HG02678 (cell line): ENCODE measurements around the gene OVAAL.

Source experiments
- ATAC-seq: cut with Tn5 transposase; IDR thresholded peaks from one replicate; pipeline ENCODE4 v1.9.1; 2021; ENCODE audit warnings: mild to moderate bottlenecking, moderate library complexity; ENCODE audit not compliant: unreplicated experiment

OVAAL gene

DNA sequence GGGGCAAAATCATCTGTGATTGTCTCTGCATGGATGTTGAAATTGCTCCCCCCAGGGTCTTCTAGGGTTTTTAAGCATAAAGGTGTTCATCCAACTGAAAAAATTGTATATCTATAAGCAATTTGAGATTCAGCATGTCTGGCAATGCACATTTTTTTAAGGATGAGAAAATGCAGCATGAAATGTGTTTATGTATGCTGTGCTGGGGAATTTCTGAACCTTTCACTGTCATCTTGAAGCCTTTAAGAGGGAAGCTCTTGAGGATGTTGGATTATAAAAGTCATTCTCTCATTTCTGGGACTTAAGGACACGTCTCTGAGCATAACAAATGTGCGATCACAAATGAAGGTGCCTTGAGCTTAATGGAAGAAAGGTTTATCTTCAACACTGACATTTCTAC lies 9.4 kb downstream of the OVAAL start:
- no peak for ATAC-seq

DNA sequence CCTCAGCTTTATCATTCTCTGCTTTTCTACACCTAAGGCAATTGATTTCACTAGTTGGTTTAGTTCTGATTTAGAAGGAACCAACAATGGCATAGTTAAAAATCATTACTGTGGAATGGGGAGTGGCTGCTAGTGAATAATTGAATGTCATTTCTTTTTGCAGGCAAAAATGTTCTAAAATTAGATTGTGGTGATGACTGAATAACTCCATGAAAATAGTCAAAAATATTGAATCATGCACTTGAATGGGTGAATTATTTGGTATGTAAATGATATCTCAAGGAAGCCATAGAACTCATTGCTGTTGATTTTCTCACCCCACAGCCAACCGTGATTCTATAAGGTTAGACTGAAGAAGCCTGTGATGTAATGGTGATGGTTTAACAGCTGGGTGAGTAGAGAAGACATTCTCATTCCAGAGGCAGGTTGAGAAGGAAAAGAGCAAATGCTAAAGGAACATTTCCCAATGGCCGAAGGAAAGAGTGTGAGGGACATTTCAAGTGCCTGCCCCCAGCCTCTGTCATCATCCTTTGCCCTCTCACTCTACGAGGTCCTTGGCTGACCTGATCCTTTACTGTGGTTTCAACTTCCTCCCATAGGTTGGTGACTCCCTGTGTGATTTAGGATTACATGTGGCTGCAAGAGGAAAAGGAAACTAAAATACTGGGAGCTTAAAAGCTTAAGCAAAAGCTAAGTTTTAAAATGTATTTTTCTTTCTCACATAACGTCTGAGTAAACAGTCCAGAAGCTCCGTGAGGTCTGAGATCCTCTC lies 12.5 kb downstream of the OVAAL start:
- no peak for ATAC-seq

DNA sequence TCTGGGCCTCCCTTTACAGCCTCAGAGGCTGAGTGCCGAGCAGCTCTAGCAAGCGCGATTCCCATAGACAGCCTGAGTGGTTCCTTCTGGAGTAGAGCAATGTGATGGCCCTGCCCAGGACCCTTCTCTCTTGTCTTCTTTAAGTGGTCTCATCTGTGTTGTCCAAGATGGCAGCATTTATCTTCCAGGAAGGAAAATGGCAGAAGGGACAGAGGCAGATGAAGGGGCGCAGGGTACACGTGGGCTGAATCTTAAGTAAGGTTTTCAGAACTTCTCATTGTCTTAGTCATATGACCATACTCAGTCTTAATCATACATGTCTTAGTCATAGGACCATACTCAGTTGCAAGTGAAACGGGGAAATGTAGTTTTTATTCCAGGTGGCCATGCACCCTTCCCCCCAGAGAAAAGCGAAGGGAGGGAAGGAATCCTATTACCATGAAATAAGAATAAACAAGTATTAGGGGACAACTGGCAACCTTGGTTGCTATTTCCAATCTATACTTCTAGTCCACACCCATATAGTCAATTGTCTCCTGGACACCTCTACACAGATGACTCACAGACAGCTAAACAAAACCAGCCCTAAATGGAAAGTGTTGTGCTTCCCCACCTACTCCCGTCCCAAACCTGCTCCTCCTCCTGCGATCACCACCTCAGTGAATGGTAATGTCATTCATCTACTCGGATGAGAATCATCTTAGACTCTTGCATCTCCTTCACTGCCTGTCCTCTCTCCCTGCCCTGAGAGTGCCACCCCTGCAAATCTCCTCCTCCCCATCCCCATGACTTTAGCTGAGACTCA lies 13.3 kb downstream of the OVAAL start:
- no peak for ATAC-seq

DNA sequence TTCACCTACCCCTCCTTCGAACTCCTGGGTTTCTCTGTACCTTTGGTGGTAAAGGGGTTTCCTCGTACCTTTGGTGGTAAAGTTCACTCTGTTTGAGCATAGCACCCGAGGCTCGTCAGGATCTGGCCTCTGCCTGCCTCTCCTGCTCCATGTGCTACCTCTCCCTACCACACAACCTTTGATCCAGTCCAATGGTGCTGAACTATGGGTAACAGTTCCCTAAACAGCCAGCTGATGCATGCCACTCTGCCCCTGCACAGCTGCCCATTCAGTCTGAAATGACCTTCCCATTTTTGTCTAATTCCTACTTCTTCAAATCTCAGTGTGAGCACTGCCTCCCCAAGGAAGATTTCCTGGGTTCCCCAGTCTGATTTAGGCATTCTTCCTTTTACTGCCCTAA lies 14.0 kb downstream of the OVAAL start:
- ATAC-seq: no peak

DNA sequence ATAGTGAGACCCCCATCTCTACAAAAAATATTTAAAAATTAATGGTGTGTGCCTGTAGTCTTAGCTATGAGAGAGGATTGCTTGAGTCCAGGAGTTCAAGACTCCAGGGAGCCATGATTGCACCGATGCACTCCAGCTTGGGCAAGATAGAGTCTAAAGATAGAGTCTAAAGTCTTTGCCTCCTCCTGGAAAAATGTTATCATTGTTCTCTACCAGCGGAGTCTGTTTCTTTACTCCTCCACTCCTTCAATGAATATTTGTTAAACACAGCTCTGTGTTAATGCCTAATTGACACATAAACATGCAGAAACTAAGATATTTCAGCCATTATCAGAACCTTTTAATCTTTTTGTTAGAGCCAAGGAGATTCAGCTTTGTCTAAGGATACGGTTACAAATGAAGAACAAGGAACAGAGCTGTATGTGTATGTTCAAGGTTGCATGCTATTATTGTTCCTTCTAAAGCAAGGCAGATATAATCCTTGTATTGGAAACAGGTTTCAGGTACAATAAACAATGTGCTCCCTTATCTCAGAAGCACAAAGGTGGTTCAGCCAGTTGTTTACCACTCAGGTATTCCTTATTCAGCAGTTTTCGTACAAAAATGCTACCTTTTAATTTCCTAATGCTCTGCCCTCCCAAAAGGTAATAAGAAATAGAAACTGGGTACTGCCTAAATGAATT lies 15.4 kb downstream of the OVAAL start:
- ATAC-seq: no peak

DNA sequence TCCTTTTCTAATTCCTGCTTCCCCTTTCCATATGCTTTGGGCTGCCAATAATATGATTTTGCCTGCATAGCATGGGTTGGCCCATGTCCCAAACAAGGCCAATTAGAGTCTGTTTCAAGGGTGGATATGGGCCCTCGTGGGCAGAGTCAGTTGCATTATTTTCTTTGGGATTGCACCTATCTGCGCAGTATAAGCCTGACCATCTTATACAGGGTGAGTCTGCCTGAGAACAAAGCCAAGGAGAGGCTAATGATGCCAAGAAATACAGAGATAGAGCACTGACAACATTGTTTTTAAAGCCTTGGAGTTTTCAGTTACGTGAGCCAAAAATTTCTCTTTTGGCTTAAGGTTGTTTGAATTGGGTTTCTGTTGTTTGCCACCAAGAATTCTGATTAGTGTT lies 18.6 kb downstream of the OVAAL start:
- no peak for ATAC-seq

DNA sequence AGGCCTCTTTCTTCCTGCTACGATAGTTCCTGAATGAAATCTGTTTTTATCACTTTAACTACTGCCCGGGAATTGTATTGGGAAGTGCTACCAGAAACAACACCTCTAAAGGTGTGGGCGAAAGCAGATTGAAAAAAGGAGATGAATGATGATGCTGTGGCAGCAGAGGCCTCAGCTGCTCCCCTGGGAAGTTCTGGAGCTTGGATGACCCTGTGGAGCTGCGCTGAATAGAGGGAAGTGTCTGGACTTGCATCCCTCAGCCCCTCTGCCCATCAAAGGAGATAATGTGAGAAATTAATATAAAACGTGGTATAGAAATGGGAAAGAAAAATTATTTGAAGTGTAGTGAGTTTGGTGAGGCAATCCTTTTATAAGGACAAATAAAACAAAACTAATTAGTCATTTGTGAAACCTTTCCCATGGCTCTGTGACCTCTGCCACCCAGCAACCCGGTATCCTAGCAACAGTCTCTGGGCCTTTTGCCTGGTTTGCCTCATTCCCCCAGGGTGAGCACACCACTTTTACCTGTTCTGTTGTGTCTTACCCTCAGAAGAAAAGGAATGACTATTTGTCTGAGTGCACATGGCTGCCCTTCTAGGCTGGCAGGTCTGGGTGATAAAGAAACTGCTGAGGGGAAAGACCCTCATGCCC lies 21.3 kb downstream of the OVAAL start:
- no peak for ATAC-seq

DNA sequence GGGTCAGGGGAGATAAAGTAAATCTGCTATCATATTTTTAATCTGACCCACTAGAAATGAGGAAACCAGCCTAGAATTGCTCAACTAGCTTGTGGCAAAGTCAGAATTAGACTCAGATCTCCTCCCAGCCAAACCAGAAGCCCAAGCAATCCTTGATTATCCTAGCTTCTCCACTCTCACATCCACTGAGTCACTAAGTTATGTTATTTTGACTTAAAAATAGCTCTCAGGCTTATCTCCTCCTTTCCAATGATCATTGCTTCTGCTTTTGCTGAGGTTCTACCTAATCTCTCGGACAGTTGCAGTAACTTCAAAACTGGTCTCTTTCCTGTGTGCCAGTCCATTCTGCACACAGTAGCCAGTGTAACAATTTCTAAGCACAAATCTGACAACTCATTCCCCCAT lies 22.9 kb downstream of the OVAAL start:
- no peak for ATAC-seq

DNA sequence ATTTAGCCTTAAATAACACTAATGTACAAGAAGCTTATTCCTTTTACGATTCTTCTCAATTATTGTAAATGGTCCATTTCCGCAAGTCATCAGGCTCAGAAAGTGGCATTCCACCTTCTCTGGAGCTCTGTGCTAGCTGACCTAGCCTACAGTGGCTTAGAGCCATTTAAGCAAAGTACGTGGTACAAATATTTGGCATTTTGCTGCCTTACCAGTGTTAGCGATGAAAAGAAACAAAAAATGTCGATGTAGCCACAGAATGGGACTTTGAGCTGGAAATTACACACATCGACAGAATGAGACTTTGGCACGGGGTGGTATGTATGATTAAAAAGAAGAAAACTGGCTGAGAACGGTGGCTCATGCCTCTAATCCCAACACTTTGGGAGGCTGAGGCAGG lies 26.1 kb downstream of the OVAAL start:
- ATAC-seq: no peak

DNA sequence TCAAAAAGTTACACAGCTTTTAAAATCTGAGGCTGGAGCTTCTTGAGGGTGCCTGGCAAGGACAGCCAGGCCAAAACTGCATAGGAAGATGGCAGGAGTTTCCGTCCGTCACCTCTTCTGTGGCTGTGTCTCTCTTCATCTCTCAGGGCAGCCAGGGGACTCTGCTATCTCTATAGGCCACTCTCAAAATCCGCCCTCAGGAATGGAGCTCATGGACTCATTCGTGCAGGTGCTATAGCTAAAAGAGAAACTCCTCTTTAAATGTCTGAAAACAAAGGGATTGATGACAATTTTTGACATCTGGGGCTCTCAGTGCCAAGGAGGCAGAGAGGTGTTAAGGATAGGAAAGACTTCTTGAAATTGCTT lies 27.2 kb downstream of the OVAAL start:
- ATAC-seq: no peak

DNA sequence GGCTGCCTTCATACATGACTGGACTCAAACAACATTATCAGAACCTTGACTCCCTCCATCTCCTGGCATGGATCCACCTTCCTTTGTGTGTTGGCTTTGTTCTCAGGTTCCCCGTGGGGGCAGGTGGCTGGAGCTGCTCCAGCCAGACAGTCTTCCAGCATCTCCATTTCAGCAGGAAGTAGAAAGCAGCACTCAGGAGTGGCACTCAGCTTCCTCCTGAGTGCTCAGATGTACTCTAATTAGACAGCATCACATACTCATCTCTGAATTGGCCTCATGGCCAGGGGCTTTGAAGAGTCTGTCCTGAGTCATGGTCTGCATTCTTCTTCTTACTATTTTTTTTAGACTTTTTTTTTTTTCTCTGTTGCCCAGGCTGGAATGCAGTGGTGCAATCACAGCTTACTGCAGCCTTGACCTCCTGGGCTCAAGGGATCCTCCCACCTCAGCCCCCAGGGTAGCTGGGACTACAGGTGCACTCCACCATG lies 27.9 kb downstream of the OVAAL start:
- no peak for ATAC-seq

DNA sequence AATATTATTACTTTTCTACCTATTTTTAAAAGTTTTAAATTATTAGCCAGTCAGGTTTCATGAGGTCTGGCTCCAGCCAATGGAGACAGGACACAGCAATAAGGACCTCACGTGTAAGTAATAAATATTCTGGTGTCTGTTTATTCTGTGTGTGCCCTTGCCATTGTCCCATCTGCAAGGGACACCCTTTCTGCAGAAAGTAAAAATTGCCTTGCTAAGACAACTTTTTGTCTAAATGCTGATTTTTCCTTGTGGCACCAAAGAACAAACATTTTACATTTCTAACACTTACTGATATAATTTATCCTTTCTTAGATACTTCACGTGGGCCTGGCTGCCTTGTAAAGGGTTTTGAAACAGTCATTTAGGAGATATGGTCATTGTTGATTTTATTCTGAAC lies 29.4 kb downstream of the OVAAL start:
- no peak for ATAC-seq

DNA sequence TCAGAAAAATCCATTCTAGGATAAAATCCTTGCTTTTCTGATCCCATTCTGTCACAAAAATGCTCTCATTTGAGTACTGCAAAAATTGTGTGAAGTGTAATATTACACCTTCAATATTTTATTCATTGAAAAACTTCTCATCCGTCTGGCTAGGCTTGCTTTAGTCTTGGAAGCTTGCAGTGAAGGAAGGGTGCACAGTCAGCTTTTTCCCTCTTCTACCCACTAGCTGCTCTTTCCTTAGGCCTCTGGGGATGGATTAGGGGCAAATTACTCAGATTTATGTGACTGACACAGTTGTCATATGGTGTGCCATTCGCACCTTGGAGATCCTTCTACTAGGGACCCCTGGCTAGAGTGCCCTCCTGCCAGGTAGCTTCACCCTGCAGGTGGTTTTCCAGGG lies 32.1 kb downstream of the OVAAL start:
- no peak for ATAC-seq

DNA sequence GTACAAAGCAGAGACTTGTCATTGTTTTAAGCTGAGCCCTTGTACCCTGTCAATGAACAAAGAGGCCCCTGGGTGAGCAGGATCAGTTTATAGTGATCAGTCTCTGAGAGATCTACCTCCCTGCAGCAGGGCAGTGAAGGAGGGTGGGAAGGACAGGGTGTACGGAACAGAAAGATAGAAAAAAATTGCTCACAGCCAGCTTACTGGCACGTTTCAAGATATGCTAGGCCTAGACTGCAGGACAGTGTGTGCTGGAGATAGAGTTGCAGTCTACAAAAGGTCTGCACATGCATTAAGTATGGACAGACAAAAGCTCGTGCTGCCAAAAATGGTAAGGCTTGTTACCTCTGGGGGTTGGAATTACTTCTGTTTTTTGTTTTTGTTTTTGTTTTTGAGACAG lies 34.6 kb downstream of the OVAAL start:
- ATAC-seq: no peak

DNA sequence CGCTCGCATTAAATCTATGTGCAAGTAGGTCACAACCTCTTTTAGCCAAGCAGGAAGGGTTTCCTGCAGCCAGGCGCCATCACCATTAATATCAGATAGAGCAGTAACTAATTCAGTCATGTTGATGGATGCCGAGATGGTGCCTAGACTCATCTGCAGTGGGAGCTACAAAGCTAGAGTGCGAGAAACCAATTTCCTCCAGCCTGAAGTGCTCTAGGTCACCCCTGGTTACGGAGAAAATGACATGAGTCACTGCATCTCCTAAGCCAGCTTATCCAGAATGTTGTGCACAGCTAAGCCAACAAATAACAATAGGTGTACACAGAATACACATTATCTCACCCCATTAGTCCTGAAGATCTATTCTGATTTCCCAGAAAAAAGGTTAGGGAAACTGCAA lies 36.0 kb downstream of the OVAAL start:
- no peak for ATAC-seq

DNA sequence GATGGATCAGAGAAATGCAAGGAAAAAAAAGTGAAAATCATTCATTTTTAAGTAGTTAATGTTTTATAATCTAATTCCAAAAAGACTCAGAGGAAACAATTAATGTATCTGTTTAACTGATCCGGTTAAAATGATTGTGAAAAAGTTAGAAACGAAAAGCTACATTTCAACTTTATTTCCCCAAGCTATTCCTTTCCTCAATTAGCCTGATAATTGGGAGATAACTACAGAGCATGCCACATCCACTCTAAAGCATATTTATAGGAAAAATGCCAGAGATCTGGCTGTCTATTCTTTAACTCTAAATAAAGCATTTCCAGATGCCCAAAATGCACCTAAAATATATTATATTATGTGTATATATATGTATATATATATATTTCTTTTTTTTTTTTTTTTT lies 37.2 kb downstream of the OVAAL start:
- ATAC-seq: no peak

DNA sequence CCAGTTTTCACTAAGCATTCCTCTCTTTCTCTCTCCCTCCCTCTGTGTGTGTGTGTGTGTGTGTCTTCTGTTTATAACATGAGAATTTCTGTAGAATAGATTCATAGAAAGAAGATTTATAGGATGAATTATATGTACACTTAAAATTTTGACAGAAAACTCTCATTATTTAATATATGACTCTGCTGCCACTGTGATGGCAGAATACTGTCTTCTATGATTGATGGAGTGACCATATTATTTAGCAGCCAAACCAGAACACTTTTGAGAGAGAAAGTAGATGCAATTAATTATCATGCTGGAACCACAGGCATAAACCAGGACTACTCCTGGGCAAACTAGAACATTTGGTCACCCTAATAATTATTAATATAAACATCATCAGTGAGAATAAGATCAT lies 38.8 kb downstream of the OVAAL start:
- ATAC-seq: no peak

DNA sequence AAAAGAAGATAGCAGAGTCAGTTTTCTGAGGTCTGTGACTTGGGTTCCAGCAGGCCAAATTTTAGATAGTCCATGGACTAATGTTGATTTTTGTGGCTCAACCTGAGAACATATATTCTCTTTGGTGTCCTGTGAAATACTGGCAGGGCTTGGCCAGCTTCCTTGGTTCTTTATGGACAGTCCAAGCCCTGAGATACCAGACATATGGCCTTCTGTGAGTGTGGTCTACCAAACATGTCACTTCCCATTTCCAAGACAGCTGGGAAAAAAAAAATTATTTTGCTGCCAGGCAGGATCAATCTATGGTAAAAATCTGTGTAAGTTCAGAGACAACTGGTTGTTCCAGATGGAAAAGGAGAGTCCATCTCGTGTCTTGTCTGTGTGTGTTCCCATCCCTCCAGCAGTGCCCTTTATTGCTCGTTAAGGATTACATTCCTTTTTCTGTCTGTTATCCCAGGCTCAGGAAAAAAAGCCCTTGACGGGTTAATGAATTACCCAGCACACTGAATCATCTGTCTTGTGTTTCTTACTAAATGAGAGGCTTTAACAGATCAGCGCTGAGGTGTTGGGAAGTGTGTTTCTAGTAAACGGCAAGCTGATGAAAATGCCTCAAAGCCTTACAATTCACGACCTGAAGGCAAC lies 39.7 kb downstream of the OVAAL start:
- ATAC-seq: no peak

DNA sequence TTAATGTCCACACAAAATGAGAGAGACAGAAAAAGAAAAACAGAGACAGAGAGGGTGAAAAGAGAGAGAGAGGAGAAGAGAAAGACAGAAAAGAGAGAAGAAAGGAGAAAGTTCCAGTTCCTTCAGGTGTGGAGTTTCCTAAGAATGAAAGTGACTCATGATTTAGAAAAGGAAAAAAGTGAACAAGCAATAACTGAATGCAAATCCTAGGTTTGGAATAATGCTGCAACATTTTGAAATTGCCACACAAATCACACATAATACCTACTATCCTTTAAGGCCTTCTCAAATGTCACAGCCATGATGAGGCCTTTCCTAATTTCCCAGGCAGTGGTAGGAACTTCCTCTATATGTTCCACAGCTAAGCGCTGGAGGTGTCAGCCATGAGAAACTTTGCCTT lies 41.6 kb downstream of the OVAAL start:
- no peak for ATAC-seq

DNA sequence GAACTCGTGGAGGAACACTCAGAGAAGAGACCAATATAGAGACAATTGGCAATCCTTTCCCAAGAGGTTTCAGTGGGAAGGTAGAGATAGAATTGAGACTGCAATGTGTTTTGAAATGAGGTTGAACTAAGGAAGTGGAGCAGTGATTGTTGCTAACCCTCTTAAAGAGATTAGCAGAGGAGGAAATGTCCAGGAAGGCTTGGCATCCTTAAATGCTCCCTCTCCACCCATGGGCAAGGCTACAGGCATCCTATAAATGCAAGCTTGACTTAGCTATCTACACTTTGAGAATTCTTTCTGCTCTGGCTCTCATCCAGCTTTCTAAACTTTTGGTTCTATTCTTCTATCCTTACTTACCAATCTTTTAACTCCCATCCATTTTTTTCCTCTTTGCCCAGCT lies 42.7 kb downstream of the OVAAL start:
- ATAC-seq: no peak
